Upper lobe of left lung (tissue), 6 donors: ENCODE data around the gene GZF1. TPM values are rescaled to one million over a fixed set of nuclear protein-coding genes. Genes with fewer than 3 reads are reported as not detected.

Source experiments
- ATAC-seq, 2 donors: fragments of 200-7000 bp; cut with Tn5 transposase; one replicate each; pipeline ENCODE4 v1.9.1; 2022; ENCODE audit warnings: mild to moderate bottlenecking in 2 of 2, moderate library complexity in 2 of 2; ENCODE audit not compliant: low FRiP score in 2 of 2
- DNase-seq, 2 donors: peaks; one replicate each; pipeline ENCODE4 v3.0.0-alpha.2; 2019 to 2020
- H3K27ac ChIP-seq, 4 donors: fragments of 200-600 bp; sonication (generic); one replicate each; pipeline ENCODE4 v1.5.1; 2016 to 2019
- H3K27me3 ChIP-seq, 4 donors: fragments of 200-600 bp; sonication (generic); one replicate each; pipeline ENCODE4 v1.5.1; 2017 to 2019
- H3K36me3 ChIP-seq, 4 donors: fragments of 200-600 bp; sonication (generic); one replicate each; pipeline ENCODE4 v1.5.1; 2016 to 2019
- H3K4me1 ChIP-seq, 4 donors: fragments of 200-600 bp; sonication (generic); one replicate each; pipeline ENCODE4 v1.5.1; 2018 to 2019
- H3K4me3 ChIP-seq, 4 donors: fragments of 200-600 bp; sonication (generic); one replicate each; pipeline ENCODE4 v1.5.1; 2017 to 2019; ENCODE audit warnings: mild to moderate bottlenecking in 2 of 4, moderate library complexity in 1 of 4
- H3K9me3 ChIP-seq, 4 donors: fragments of 200-600 bp; sonication (generic); one replicate each; pipeline ENCODE4 v1.5.1; 2018 to 2019
- EP300 ChIP-seq, 4 donors: sonication (generic); formaldehyde crosslinking; IDR thresholded peaks; one replicate each; pipeline ENCODE4 v1.5.1; 2017; ENCODE audit warnings: antibody characterized with exemption in 4 of 4, control low read depth in 2 of 4
- POLR2A ChIP-seq, 4 donors: fragments of 450-650 bp; IDR thresholded peaks; one replicate each; pipeline ENCODE4 v1.5.1; 2016 to 2017; ENCODE audit warnings: antibody characterized with exemption in 4 of 4, mild to moderate bottlenecking in 2 of 4
- POLR2AphosphoS5 ChIP-seq, 2 donors: sonication (generic); formaldehyde crosslinking; IDR thresholded peaks; one replicate each; pipeline ENCODE4 v1.5.1; 2017; ENCODE audit warnings: antibody characterized with exemption in 2 of 2
- WGBS, 2 donors: methylation state at CpG; one replicate each; pipeline ENCODE4 v1.1.5; 2017 to 2018; 5-methylcytosine and 5-hydroxymethylcytosine counted together
- total RNA-seq, 6 donors: library from RNA; depleted of rRNA in 4 of 6; stranded (reverse); fragments of >200 nt in 4 of 6; gene quantifications; one replicate each; pipeline versions ENCODE4 v1.1.0 to v1.2.1, GENCODE V29; 2016 to 2021
- TF ChIP-seq, protein P1 (sequence below), 6 experiments: fragments of 450-650 bp in 4 of 6; fragments of 200-600 bp in 2 of 6; sonication (generic) in 2 of 6; IDR thresholded peaks; one replicate each; pipeline ENCODE4 v1.5.1; 2016 to 2019; ENCODE audit warnings: antibody characterized with exemption in 6 of 6
- donor health status: DM: no; HTN: no; CAD: no; lungs with moderate emphysema.
- donor health status: DM: no; HTN: yes; CAD: no; lungs with severe emphysema.

GZF1 gene
- total RNA-seq, 6 donors from 2014 or later: 14.1 to 32.5 (median 25.6) TPM

GRCh38 chr20:23316626-23317025 lies 45.4 kb upstream of the GZF1 start:
- Histone ChIP-seq H3K4me1 (peaks cover 0 to 3% (median 0%) of the 10 kb centered on the region in 4 donors), H3K9me3 (no peaks in the 10 kb centered on the region), H3K27me3 (no peaks in the 10 kb centered on the region), H3K4me3 (no peak overlapping the region), H3K27ac (no peak overlapping the region), H3K36me3 (no peaks in the 10 kb centered on the region)
- DNase-seq (no peak), ATAC-seq (no peak)
- TF ChIP-seq, protein P1, sequence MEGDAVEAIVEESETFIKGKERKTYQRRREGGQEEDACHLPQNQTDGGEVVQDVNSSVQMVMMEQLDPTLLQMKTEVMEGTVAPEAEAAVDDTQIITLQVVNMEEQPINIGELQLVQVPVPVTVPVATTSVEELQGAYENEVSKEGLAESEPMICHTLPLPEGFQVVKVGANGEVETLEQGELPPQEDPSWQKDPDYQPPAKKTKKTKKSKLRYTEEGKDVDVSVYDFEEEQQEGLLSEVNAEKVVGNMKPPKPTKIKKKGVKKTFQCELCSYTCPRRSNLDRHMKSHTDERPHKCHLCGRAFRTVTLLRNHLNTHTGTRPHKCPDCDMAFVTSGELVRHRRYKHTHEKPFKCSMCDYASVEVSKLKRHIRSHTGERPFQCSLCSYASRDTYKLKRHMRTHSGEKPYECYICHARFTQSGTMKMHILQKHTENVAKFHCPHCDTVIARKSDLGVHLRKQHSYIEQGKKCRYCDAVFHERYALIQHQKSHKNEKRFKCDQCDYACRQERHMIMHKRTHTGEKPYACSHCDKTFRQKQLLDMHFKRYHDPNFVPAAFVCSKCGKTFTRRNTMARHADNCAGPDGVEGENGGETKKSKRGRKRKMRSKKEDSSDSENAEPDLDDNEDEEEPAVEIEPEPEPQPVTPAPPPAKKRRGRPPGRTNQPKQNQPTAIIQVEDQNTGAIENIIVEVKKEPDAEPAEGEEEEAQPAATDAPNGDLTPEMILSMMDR (IDR thresholded peaks at IDR 0.05): no peak
- TF ChIP-seq POLR2A (IDR thresholded peaks at IDR 0.05): no peak
- TF ChIP-seq POLR2AphosphoS5 (IDR thresholded peaks at IDR 0.05): no peak
- TF ChIP-seq EP300 (IDR thresholded peaks at IDR 0.05): no peak
- 97 to 98% methylated on average over 3 of the region's 3 CpGs for WGBS, 2 donors

DNA sequence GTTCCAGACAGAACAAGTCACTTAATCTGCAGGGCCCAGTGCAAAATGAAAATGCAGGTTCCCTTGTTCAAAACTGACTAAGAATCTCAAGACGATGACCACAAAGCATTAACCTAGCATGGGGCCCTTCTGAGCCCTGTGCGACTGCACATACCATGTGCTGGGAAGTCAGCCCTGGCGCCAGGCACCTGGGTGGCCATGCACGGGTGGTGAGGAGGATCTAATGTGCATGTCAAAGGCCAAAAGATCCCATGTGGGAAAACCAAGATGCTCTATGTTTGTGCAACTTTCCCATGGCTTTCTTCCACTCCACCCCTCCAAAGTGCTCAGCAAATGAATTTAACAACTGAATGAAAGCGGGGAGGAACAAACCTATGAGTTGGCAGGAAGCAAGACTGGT lies 44.9 kb upstream of the GZF1 start:
- peaks cover 0 to 3% (median 0%) of the 10 kb centered on the region in 4 donors for H3K4me1 ChIP-seq
- 89 to 90% methylated on average over 4 to 5 of the region's 5 CpGs for WGBS, 2 donors
- no peaks in the 10 kb centered on the region for H3K9me3 ChIP-seq
- no peaks in the 10 kb centered on the region for H3K27me3 ChIP-seq
- H3K36me3 ChIP-seq: no peaks in the 10 kb centered on the region
- no peak overlapping the region for H3K4me3 ChIP-seq
- H3K27ac ChIP-seq: no peak overlapping the region
- DNase-seq (no peak), ATAC-seq (no peak)
- TF ChIP-seq, protein P1 (IDR thresholded peaks at IDR 0.05): no peak
- TF ChIP-seq POLR2AphosphoS5 (IDR thresholded peaks at IDR 0.05): no peak
- no peak for TF ChIP-seq EP300 (IDR thresholded peaks at IDR 0.05)
- TF ChIP-seq POLR2A (IDR thresholded peaks at IDR 0.05): no peak

DNA sequence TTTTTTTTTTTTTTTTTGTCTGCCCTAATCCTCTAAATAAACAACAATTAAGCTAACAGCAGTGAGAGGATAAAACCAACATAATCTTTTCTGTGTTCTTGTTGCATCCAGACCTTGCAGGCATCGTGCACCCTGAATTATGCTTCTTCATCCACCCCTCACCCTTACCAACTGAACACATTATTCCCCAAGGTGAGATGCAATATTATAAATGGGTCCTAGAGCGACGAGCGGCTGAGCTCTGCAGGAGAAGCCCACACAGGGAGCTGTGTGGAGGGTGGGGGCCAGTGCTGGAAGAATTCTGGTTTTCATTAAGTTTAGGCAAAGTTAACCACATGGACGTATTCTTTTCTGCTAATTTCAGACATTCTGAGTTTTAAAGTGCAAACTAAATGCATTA lies 43.6 kb upstream of the GZF1 start:
- WGBS, 2 donors: 92 to 95% methylated on average over 5 of the region's 5 CpGs
- H3K9me3 ChIP-seq: no peaks in the 10 kb centered on the region

GRCh38 chr20:23320317-23320716 lies 41.7 kb upstream of the GZF1 start:
- no peaks in the 10 kb centered on the region for H3K36me3 ChIP-seq
- DNase-seq (no peak), ATAC-seq (no peak)
- no peak overlapping the region for H3K27ac ChIP-seq
- no peaks in the 10 kb centered on the region for H3K9me3 ChIP-seq
- 85 to 86% methylated on average over 8 of the region's 8 CpGs for WGBS, 2 donors
- H3K27me3 ChIP-seq: no peaks in the 10 kb centered on the region
- no peak overlapping the region for H3K4me3 ChIP-seq
- peaks cover 0 to 3% (median 0%) of the 10 kb centered on the region in 4 donors for H3K4me1 ChIP-seq
- TF ChIP-seq, protein P1 (IDR thresholded peaks at IDR 0.05): peak in 4 of 6 experiments; percentile 13 to 49 (median 18)
- TF ChIP-seq POLR2A (IDR thresholded peaks at IDR 0.05) (no peak), EP300 (IDR thresholded peaks at IDR 0.05) (no peak), POLR2AphosphoS5 (IDR thresholded peaks at IDR 0.05) (no peak)

More for the DNA sequence above, 43.6 kb upstream of the GZF1 start:
- Histone ChIP-seq H3K27me3 (no peaks in the 10 kb centered on the region), H3K27ac (no peak overlapping the region), H3K4me1 (peaks cover 0 to 3% (median 0%) of the 10 kb centered on the region in 4 donors), H3K36me3 (no peaks in the 10 kb centered on the region), H3K4me3 (no peak overlapping the region)
- ATAC-seq (no peak), DNase-seq (no peak)
- TF ChIP-seq POLR2A (IDR thresholded peaks at IDR 0.05) (no peak), EP300 (IDR thresholded peaks at IDR 0.05) (no peak), POLR2AphosphoS5 (IDR thresholded peaks at IDR 0.05) (no peak)
- TF ChIP-seq, protein P1 (IDR thresholded peaks at IDR 0.05): no peak

- no peak overlapping the region for H3K27ac ChIP-seq
- no peaks in the 10 kb centered on the region for H3K27me3 ChIP-seq
- no peaks in the 10 kb centered on the region for H3K4me1 ChIP-seq
- ATAC-seq (no peak), DNase-seq (no peak)
- H3K36me3 ChIP-seq: no peaks in the 10 kb centered on the region
- WGBS, 2 donors: 81 to 82% methylated on average over 3 of the region's 3 CpGs
- no peak overlapping the region for H3K4me3 ChIP-seq
- TF ChIP-seq POLR2AphosphoS5 (IDR thresholded peaks at IDR 0.05) (no peak), EP300 (IDR thresholded peaks at IDR 0.05) (no peak), POLR2A (IDR thresholded peaks at IDR 0.05) (no peak)
- TF ChIP-seq, protein P1 (IDR thresholded peaks at IDR 0.05): no peak
- H3K9me3 ChIP-seq: no peaks in the 10 kb centered on the region
Observed at GRCh38 chr20:23325107-23325506, 36.9 kb upstream of the GZF1 start.
